SK-N-SH (cell line): ENCODE results near the gene PRKCQ. TPM values are rescaled to one million over a fixed set of nuclear protein-coding genes. Genes with fewer than 3 reads are reported as not detected.

ENCODE experiments used
- CTCF ChIA-PET: fragments of 300-600, 350-600 bp; formaldehyde crosslinking; extraction: SDS; loops from one replicate; lab custom pipeline; 2021; lab: Yijun Ruan, JAX
- POLR2A ChIA-PET: fragments of 350-600 bp; sonication (Branson Sonifier 250); formaldehyde crosslinking; extraction: SDS; loops from one replicate; lab custom pipeline; 2020; ENCODE audit warnings: antibody characterized with exemption, inconsistent platforms; lab: Yijun Ruan, JAX
- DNase-seq: peaks from one replicate; pipeline ENCODE4 v3.0.0; 2012
- H2AFZ ChIP-seq: fragments of 200-600 bp; sonication (generic); 2 replicates; pipeline ENCODE4 v1.8.1; 2016; ENCODE audit warnings: antibody characterized with exemption, mild to moderate bottlenecking, low read depth
- H3F3A ChIP-seq: fragments of 200-600 bp; sonication (generic); replicated peaks from 2 replicates; pipeline ENCODE3; 2016; ENCODE audit warnings: antibody characterized with exemption, mild to moderate bottlenecking; ENCODE audit not compliant: insufficient read depth
- H3K27ac ChIP-seq, 2 experiments: fragments of 200-500 bp in 1 of 2; fragments of 200-600 bp in 1 of 2; sonication (Bioruptor generic) in 1 of 2; sonication (generic), shearing (Covaris generic) in 1 of 2; 2 replicates each; pipeline versions ENCODE4 v1.5.1 to v1.6.1; 2014 to 2016; ENCODE audit warnings: low read depth in 2 of 2, inconsistent platforms in 1 of 2, low read length in 1 of 2, mild to moderate bottlenecking in 1 of 2, mixed read lengths in 1 of 2
- H3K27me3 ChIP-seq: fragments of 200-600 bp; sonication (generic), shearing (Covaris generic); 2 replicates; pipeline ENCODE4 v1.6.1; 2016; ENCODE audit warnings: mixed run types; ENCODE audit not compliant: insufficient read depth
- H3K36me3 ChIP-seq, 2 experiments: fragments of 200-500 bp in 1 of 2; fragments of 200-600 bp in 1 of 2; sonication (Bioruptor generic) in 1 of 2; sonication (generic) in 1 of 2; replicated peaks in 1 of 2; 2 replicates each; pipeline versions ENCODE3 to v1.5.1; 2014 to 2016; ENCODE audit warnings: low read length in 1 of 2, mild to moderate bottlenecking in 1 of 2; ENCODE audit not compliant: insufficient read depth in 2 of 2, control insufficient read depth in 1 of 2
- H3K4me1 ChIP-seq, 2 experiments: fragments of 200-500 bp in 1 of 2; fragments of 200-600 bp in 1 of 2; sonication (Bioruptor generic) in 1 of 2; sonication (generic), shearing (Covaris generic) in 1 of 2; 2 replicates each; pipeline versions ENCODE4 v1.5.1 to v1.6.1; 2014 to 2016; ENCODE audit warnings: low read depth in 1 of 2, low read length in 1 of 2, mixed run types in 1 of 2; ENCODE audit not compliant: insufficient read depth in 2 of 2, control insufficient read depth in 1 of 2
- H3K4me2 ChIP-seq: fragments of 200-600 bp; sonication (generic), shearing (Covaris generic); 2 replicates; pipeline ENCODE4 v1.6.1; 2017; ENCODE audit warnings: mixed run types
- H3K4me3 ChIP-seq, 2 experiments: fragments of 200-500 bp in 1 of 2; fragments of 200-600 bp in 1 of 2; sonication (Bioruptor generic) in 1 of 2; sonication (generic), shearing (Covaris generic) in 1 of 2; 2 replicates each; pipeline versions ENCODE4 v1.5.1 to v1.8.1; 2014 to 2016; ENCODE audit warnings: low read depth in 2 of 2, inconsistent platforms in 1 of 2, low read length in 1 of 2, mild to moderate bottlenecking in 1 of 2, mixed read lengths in 1 of 2, moderate library complexity in 1 of 2
- H3K79me2 ChIP-seq: fragments of 200-600 bp; sonication (generic); 2 replicates; pipeline ENCODE4 v1.8.1; 2017; ENCODE audit warnings: mild to moderate bottlenecking; ENCODE audit not compliant: insufficient read depth
- H3K9ac ChIP-seq: fragments of 200-600 bp; sonication (generic); 2 replicates; pipeline ENCODE4 v1.6.1; 2017; ENCODE audit warnings: mixed run types
- H3K9me2 ChIP-seq: fragments of 200-600 bp; sonication (generic); 2 replicates; pipeline ENCODE4 v1.6.1; 2017; ENCODE audit warnings: mixed run types
- H3K9me3 ChIP-seq: fragments of 200-600 bp; sonication (generic); 2 replicates; pipeline ENCODE4 v1.6.1; 2017; ENCODE audit warnings: mixed run types, mild to moderate bottlenecking, moderate library complexity
- H4K20me1 ChIP-seq: fragments of 200-600 bp; sonication (generic); 2 replicates; pipeline ENCODE4 v1.6.1; 2017; ENCODE audit warnings: mild to moderate bottlenecking, mixed run types; ENCODE audit not compliant: insufficient read depth
- CHD2 ChIP-seq: fragments of 150-350 bp; IDR thresholded peaks from 2 replicates; pipeline ENCODE4 v1.6.1; 2018; ENCODE audit warnings: low read length; ENCODE audit not compliant: partially characterized antibody
- ELF1 ChIP-seq: IDR thresholded peaks from 2 replicates; pipeline ENCODE4 v1.4.0; 2012
- EP300 ChIP-seq, 2 experiments: IDR thresholded peaks; 2 replicates each; pipeline versions ENCODE4 v1.4.0 to v1.6.1; 2012; ENCODE audit warnings: borderline replicate concordance in 1 of 2, low read depth in 1 of 2, low read length in 1 of 2
- EZH2phosphoT487 ChIP-seq: fragments of 200-600 bp; sonication (generic); IDR thresholded peaks from 2 replicates; pipeline ENCODE4 v1.6.1; 2017; ENCODE audit warnings: low read depth, mixed run types, mild to moderate bottlenecking, antibody characterized with exemption, moderate library complexity, borderline replicate concordance
- FOXJ3 ChIP-seq: sonication (generic); formaldehyde crosslinking; IDR thresholded peaks from 2 replicates; pipeline ENCODE4 v1.5.1; 2020; ENCODE audit warnings: mild to moderate bottlenecking, missing genetic modification reagents
- FOXM1 ChIP-seq: IDR thresholded peaks from 2 replicates; pipeline ENCODE4 v1.4.0; 2012; ENCODE audit warnings: low read depth, mild to moderate bottlenecking
- GATA2 ChIP-seq: sonication (generic); formaldehyde crosslinking; IDR thresholded peaks from 2 replicates; pipeline ENCODE4 v1.5.0; 2020; ENCODE audit warnings: mild to moderate bottlenecking, missing genetic modification reagents
- JUND ChIP-seq: IDR thresholded peaks from 2 replicates; pipeline ENCODE4 v1.4.0; 2012
- MXI1 ChIP-seq: IDR thresholded peaks from 2 replicates; pipeline ENCODE4 v1.6.1; 2012; ENCODE audit warnings: mild to moderate bottlenecking, low read depth, low read length, improper control_type of control experiment
- NFIC ChIP-seq: IDR thresholded peaks from 2 replicates; pipeline ENCODE4 v1.4.0; 2012; ENCODE audit warnings: borderline replicate concordance
- NRF1 ChIP-seq: IDR thresholded peaks from 2 replicates; pipeline ENCODE4 v1.6.1; 2012; ENCODE audit warnings: low read depth, mild to moderate bottlenecking, low read length
- POLR2AphosphoS5 ChIP-seq: IDR thresholded peaks from 2 replicates; pipeline ENCODE4 v1.6.1; 2012; ENCODE audit warnings: low read depth, low read length
- RAD21 ChIP-seq: IDR thresholded peaks from 2 replicates; pipeline ENCODE4 v1.6.1; 2012; ENCODE audit warnings: mild to moderate bottlenecking, low read length
- REST ChIP-seq: IDR thresholded peaks from 2 replicates; pipeline ENCODE4 v1.6.1; 2012; ENCODE audit warnings: mild to moderate bottlenecking, low read depth, low read length, moderate library complexity
- SMC3 ChIP-seq: IDR thresholded peaks from 2 replicates; pipeline ENCODE4 v1.6.1; 2012; ENCODE audit warnings: low read depth, low read length, improper control_type of control experiment
- TCF12 ChIP-seq: IDR thresholded peaks from 2 replicates; pipeline ENCODE4 v1.4.0; 2012
- TEAD4 ChIP-seq: IDR thresholded peaks from 2 replicates; pipeline ENCODE4 v1.4.0; 2012; ENCODE audit warnings: mild to moderate bottlenecking, borderline replicate concordance; ENCODE audit not compliant: insufficient read depth
- YY1 ChIP-seq: IDR thresholded peaks from 2 replicates; pipeline ENCODE4 v1.4.0; 2012; ENCODE audit warnings: low read depth, mild to moderate bottlenecking
- WGBS: methylation state at CpG from one replicate; pipeline ENCODE4 v1.1.6; 2017; ENCODE audit warnings: low lambda C conversion rate; 5-methylcytosine and 5-hydroxymethylcytosine counted together
- polyA plus RNA-seq, 3 experiments: library from polyadenylated mRNA; depleted of rRNA; stranded (reverse); fragments of >200 nt; gene quantifications; 2 replicates each; pipeline ENCODE4 v1.2.3, GENCODE V29; 2012
- TF ChIP-seq, protein P1 (sequence below): fragments of 150-350 bp; IDR thresholded peaks from 2 replicates; pipeline ENCODE4 v1.6.1; 2017; ENCODE audit warnings: antibody characterized with exemption, low read length, low read depth, borderline replicate concordance
- TF ChIP-seq, protein P2 (sequence below): IDR thresholded peaks from 2 replicates; pipeline ENCODE4; 2012

The PRKCQ gene
- polyA plus RNA-seq, 1 of the 3 experiments (the other 2 are of a cell fraction) = 0.18 TPM

- TF ChIP-seq EP300 (IDR thresholded peaks at IDR 0.05; ENCODE audit: borderline replicate concordance in 1 of 2, low read depth in 1 of 2, low read length in 1 of 2) = no peak
- no peak for TF ChIP-seq REST
- TF ChIP-seq FOXJ3 = no peak
- TF ChIP-seq RAD21 = no peak
- TF ChIP-seq GATA2 (CRISPR knock-in tag) = no peak
- TF ChIP-seq, protein P1, sequence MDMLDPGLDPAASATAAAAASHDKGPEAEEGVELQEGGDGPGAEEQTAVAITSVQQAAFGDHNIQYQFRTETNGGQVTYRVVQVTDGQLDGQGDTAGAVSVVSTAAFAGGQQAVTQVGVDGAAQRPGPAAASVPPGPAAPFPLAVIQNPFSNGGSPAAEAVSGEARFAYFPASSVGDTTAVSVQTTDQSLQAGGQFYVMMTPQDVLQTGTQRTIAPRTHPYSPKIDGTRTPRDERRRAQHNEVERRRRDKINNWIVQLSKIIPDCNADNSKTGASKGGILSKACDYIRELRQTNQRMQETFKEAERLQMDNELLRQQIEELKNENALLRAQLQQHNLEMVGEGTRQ = no peak
- no peak for TF ChIP-seq ELF1
- TF ChIP-seq JUND = no peak
- TF ChIP-seq, protein P2, sequence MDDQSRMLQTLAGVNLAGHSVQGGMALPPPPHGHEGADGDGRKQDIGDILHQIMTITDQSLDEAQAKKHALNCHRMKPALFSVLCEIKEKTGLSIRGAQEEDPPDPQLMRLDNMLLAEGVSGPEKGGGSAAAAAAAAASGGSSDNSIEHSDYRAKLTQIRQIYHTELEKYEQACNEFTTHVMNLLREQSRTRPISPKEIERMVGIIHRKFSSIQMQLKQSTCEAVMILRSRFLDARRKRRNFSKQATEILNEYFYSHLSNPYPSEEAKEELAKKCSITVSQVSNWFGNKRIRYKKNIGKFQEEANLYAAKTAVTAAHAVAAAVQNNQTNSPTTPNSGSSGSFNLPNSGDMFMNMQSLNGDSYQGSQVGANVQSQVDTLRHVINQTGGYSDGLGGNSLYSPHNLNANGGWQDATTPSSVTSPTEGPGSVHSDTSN = no peak
- TF ChIP-seq TCF12 = no peak
- no peak for TF ChIP-seq POLR2AphosphoS5
- no peak for TF ChIP-seq FOXM1
- TF ChIP-seq NFIC = no peak
- no peaks in the 10 kb centered on the region for H3F3A ChIP-seq
- H3K36me3 ChIP-seq = no peaks in the 10 kb centered on the region
- H4K20me1 ChIP-seq = no peaks in the 10 kb centered on the region
- no peak overlapping the region for H3K4me3 ChIP-seq
- no peaks in the 10 kb centered on the region for H3K79me2 ChIP-seq
- no peak overlapping the region for H3K4me2 ChIP-seq
- no peak overlapping the region for H3K27ac ChIP-seq
- no peak for DNase-seq
- 61% methylated on average over 5 of the region's 5 CpGs for WGBS
- no peaks in the 10 kb centered on the region for H3K4me1 ChIP-seq
- H3K9ac ChIP-seq = no peak overlapping the region
- ChIA-PET CTCF (no interaction called here), POLR2A (no interaction called here)
- H2AFZ ChIP-seq = no peak overlapping the region
- H3K9me3 ChIP-seq = no peaks in the 10 kb centered on the region
- H3K27me3 ChIP-seq = peaks cover 14% of the 10 kb centered on the region; the same call in 1 of the 2 replicates
- no peaks in the 10 kb centered on the region for H3K9me2 ChIP-seq
Observed at GRCh38 chr10:6487920-6488319, 92.2 kb downstream of the PRKCQ start.

- WGBS = 29% methylated on average over 6 of the region's 6 CpGs
- no peaks in the 10 kb centered on the region for H3F3A ChIP-seq
- no peak overlapping the region for H3K4me3 ChIP-seq
- no peak overlapping the region for H3K9ac ChIP-seq
- H3K79me2 ChIP-seq = no peaks in the 10 kb centered on the region
- H3K9me3 ChIP-seq = no peaks in the 10 kb centered on the region
- H3K27me3 ChIP-seq = peaks cover 13% of the 10 kb centered on the region; the same call in 1 of the 2 replicates
- H3K9me2 ChIP-seq = no peaks in the 10 kb centered on the region
- POLR2A ChIA-PET = no interaction called here
- no peak overlapping the region for H3K4me2 ChIP-seq
- CTCF ChIA-PET = interaction anchor here (1.6 kb wide), 1 partner anchor 11 kb away, joined by 3 read pairs; no protein-coding TSS in a partner anchor
- no peaks in the 10 kb centered on the region for H3K4me1 ChIP-seq
- H3K36me3 ChIP-seq = no peaks in the 10 kb centered on the region
- H4K20me1 ChIP-seq = no peaks in the 10 kb centered on the region
- H3K27ac ChIP-seq = no peak overlapping the region
- no peak overlapping the region for H2AFZ ChIP-seq
- no peak for DNase-seq
- no peak for TF ChIP-seq TEAD4
- TF ChIP-seq ELF1 = no peak
- TF ChIP-seq EZH2phosphoT487 = no peak
- TF ChIP-seq, protein P1 = no peak
- TF ChIP-seq YY1 = no peak
- TF ChIP-seq, protein P2 = no peak
- TF ChIP-seq MXI1 = no peak
- TF ChIP-seq NRF1 = no peak
- TF ChIP-seq SMC3 = no peak
- TF ChIP-seq CHD2 = no peak
- TF ChIP-seq POLR2AphosphoS5 = no peak
- no peak for TF ChIP-seq TCF12
Observed at GRCh38 chr10:6486309-6486708, 93.8 kb downstream of the PRKCQ start.
